ENCODE data around the gene SLC35F6. TPM values are rescaled to one million over a fixed set of nuclear protein-coding genes. Genes with fewer than 3 reads are reported as not detected.

The SLC35F6 gene
- total and polyA plus RNA-seq, 9 of the 15 experiments (the other 6 are each of a cell fraction or from before 2014, with no cell fraction given): 11.9 to 47.3 (median 22.5) TPM

DNA sequence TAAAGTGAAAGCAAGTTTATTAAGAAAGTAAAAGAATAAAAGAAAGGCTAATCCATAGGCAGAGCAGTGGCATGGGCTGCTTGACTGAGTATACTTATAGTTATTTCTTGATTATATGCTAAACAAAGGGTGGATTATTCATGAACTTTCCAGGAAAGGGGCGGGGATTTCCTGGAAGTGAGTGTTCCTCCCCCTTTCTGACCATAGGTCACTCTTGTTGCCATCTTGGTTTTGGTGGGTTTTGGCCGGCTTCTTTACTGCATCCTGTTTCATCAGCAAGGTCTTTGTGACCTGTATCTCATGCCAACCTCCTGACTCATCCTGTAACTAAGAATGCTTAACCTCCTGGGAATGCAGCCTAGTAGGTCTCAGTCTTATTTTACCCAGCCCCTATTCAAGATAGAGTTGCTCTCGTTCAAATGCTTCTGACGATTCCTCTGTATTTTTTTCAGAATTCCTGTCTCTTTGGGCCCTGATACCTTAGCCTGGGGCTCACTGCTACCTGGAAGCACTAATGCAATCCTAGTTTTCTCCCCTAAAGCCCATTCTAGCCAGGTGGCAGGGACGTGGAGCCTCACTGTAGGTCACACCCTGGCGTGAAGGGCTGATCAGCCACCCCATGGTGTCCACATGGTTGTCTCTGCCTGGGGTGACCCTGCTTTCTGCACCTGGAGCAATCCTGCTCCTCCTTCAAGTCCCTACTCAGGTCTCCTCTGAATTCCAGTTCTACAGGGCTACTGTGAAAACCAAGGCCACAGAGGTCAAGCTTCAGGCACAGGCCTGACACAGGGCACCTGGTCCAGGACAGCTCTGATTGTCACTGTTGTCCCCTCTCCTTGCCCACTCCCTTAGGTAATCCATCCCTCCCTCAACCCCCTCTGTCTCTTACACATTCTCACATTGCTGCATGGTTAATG is 6.0 kb upstream of the SLC35F6 start (continued):
- TF ChIP-seq, protein P1, sequence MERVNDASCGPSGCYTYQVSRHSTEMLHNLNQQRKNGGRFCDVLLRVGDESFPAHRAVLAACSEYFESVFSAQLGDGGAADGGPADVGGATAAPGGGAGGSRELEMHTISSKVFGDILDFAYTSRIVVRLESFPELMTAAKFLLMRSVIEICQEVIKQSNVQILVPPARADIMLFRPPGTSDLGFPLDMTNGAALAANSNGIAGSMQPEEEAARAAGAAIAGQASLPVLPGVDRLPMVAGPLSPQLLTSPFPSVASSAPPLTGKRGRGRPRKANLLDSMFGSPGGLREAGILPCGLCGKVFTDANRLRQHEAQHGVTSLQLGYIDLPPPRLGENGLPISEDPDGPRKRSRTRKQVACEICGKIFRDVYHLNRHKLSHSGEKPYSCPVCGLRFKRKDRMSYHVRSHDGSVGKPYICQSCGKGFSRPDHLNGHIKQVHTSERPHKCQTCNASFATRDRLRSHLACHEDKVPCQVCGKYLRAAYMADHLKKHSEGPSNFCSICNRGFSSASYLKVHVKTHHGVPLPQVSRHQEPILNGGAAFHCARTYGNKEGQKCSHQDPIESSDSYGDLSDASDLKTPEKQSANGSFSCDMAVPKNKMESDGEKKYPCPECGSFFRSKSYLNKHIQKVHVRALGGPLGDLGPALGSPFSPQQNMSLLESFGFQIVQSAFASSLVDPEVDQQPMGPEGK (CRISPR knock-in tag; IDR thresholded peaks at IDR 0.05; ENCODE audit: borderline replicate concordance): no peak
- no peak for TF ChIP-seq PRMT5 (CRISPR knock-in tag; IDR thresholded peaks at IDR 0.05)
- TF ChIP-seq SAFB2 (IDR thresholded peaks at IDR 0.05; ENCODE audit: borderline replicate concordance, low read depth, low read length, severe bottlenecking): no peak
- TF ChIP-seq NEUROD1 (IDR thresholded peaks at IDR 0.05; ENCODE audit: borderline replicate concordance, low read depth, low read length, partially characterized antibody): peak; percentile 24
- TF ChIP-seq HDAC2 (IDR thresholded peaks at IDR 0.05): peak; percentile 50; the same call in 1 of the 2 replicates
- TF ChIP-seq YY1 (IDR thresholded peaks at IDR 0.05; ENCODE audit: borderline replicate concordance in 1 of 3, control insufficient read depth in 1 of 3, extremely low read depth in 1 of 3, insufficient read depth in 3 of 3, insufficient read length in 1 of 3, insufficient replicate concordance in 2 of 3, low read depth in 1 of 3, low read length in 2 of 3): peak in 2 of 3 experiments; percentile 51 to 87
- TF ChIP-seq SLC30A9 (CRISPR knock-in tag; IDR thresholded peaks at IDR 0.05): no peak
- TF ChIP-seq HMGN3 (IDR thresholded peaks at IDR 0.05; ENCODE audit: borderline replicate concordance, extremely low read depth, insufficient read length, low read depth, low read length): no peak
- TF ChIP-seq MCM7 (IDR thresholded peaks at IDR 0.05): no peak; a peak in 1 of 4 replicates
- TF ChIP-seq, protein P2, sequence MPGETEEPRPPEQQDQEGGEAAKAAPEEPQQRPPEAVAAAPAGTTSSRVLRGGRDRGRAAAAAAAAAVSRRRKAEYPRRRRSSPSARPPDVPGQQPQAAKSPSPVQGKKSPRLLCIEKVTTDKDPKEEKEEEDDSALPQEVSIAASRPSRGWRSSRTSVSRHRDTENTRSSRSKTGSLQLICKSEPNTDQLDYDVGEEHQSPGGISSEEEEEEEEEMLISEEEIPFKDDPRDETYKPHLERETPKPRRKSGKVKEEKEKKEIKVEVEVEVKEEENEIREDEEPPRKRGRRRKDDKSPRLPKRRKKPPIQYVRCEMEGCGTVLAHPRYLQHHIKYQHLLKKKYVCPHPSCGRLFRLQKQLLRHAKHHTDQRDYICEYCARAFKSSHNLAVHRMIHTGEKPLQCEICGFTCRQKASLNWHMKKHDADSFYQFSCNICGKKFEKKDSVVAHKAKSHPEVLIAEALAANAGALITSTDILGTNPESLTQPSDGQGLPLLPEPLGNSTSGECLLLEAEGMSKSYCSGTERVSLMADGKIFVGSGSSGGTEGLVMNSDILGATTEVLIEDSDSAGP (CRISPR knock-in tag; IDR thresholded peaks at IDR 0.05): no peak
- peak in 1 of 2 experiments; percentile 80; a peak in 2 of 4 replicates for TF ChIP-seq RCOR1 (IDR thresholded peaks at IDR 0.05; ENCODE audit: borderline replicate concordance in 1 of 2, low read depth in 2 of 2, low read length in 2 of 2)
- TF ChIP-seq ZNF707 (CRISPR knock-in tag; conservative IDR thresholded peaks at IDR 0.05): no peak
- no peak for TF ChIP-seq CBX2 (IDR thresholded peaks at IDR 0.05; ENCODE audit: insufficient read depth, low read length, poor library complexity, severe bottlenecking)
- no peak; the same call in none of the 2 replicates for TF ChIP-seq MECOM (CRISPR knock-in tag; IDR thresholded peaks at IDR 0.05)
- TF ChIP-seq DNMT1 (IDR thresholded peaks at IDR 0.05): no peak
- TF ChIP-seq EP400 (IDR thresholded peaks at IDR 0.05): peak; percentile 85
- peak; percentile 88; the same call in 1 of the 2 replicates for TF ChIP-seq ZKSCAN1 (IDR thresholded peaks at IDR 0.05; ENCODE audit: low read depth, low read length)
- TF ChIP-seq ZNF140 (CRISPR knock-in tag; IDR thresholded peaks at IDR 0.05): no peak
- TF ChIP-seq SIN3A (IDR thresholded peaks at IDR 0.05; ENCODE audit: borderline replicate concordance in 2 of 2, control insufficient read depth in 1 of 2, low read depth in 2 of 2, low read length in 2 of 2): no peak
- TF ChIP-seq ZNF75A (CRISPR knock-in tag; IDR thresholded peaks at IDR 0.05): no peak
- TF ChIP-seq FOXJ2 (tag; IDR thresholded peaks at IDR 0.05): peak; percentile 80
- TF ChIP-seq HMG20B (CRISPR knock-in tag; IDR thresholded peaks at IDR 0.05): no peak
- no peak for TF ChIP-seq ZNF586 (CRISPR knock-in tag; conservative IDR thresholded peaks at IDR 0.05)
- peak; percentile 68 for TF ChIP-seq NFE2 (IDR thresholded peaks at IDR 0.05; ENCODE audit: low read depth)

Measured in K562 (cell line).